Suprapubic skin (tissue), 4 donors: ENCODE results near the gene RALGPS2.

Experiments
- CTCF ChIP-seq, 2 donors: fragments of 200-600 bp in 1 of 2; fragments of 450-650 bp in 1 of 2; sonication (generic) in 1 of 2; IDR thresholded peaks; one replicate each; pipeline ENCODE4 v1.5.1; 2016 to 2019; ENCODE audit warnings: antibody characterized with exemption in 2 of 2, mild to moderate bottlenecking in 1 of 2, moderate library complexity in 1 of 2
- EP300 ChIP-seq: sonication (generic); formaldehyde crosslinking; IDR thresholded peaks from one replicate; pipeline ENCODE4 v1.6.1; 2017; ENCODE audit warnings: antibody characterized with exemption
- POLR2A ChIP-seq, 2 donors: fragments of 450-650 bp; IDR thresholded peaks; one replicate each; pipeline ENCODE4 v1.6.1; 2017; ENCODE audit warnings: antibody characterized with exemption in 2 of 2, mild to moderate bottlenecking in 2 of 2, moderate library complexity in 2 of 2
- POLR2AphosphoS5 ChIP-seq, 3 donors: sonication (generic); formaldehyde crosslinking; IDR thresholded peaks; one replicate each; pipeline ENCODE4 v1.6.1; 2017; ENCODE audit warnings: antibody characterized with exemption in 3 of 3

GRCh38 chr1:178937695-178938094 lies 212.7 kb downstream of the RALGPS2 start:
- no peak for TF ChIP-seq CTCF (IDR thresholded peaks at IDR 0.05)
- no peak for TF ChIP-seq POLR2AphosphoS5 (IDR thresholded peaks at IDR 0.05)
- no peak for TF ChIP-seq EP300
- TF ChIP-seq POLR2A (IDR thresholded peaks at IDR 0.05): no peak
